K562 (cell line): ENCODE measurements around the gene POLL. TPM values are rescaled to one million over a fixed set of nuclear protein-coding genes. Genes with fewer than 3 reads are reported as not detected.

Source experiments
- BHLHE40 ChIP-seq: IDR thresholded peaks from 2 replicates; pipeline ENCODE4 v1.6.1; 2011; ENCODE audit warnings: low read length, improper control_type of control experiment
- FOXP1 ChIP-seq: sonication (generic); formaldehyde crosslinking; IDR thresholded peaks from 2 replicates; pipeline ENCODE4 v1.8.0; 2022; ENCODE audit warnings: mild to moderate bottlenecking, missing genetic modification reagents
- JUN ChIP-seq, 2 experiments: sonication (generic) in 1 of 2; formaldehyde crosslinking in 1 of 2; IDR thresholded peaks; 2 replicates each; pipeline versions ENCODE4 v1.6.1 to v1.8.0; 2012 to 2022; ENCODE audit warnings: borderline replicate concordance in 2 of 2, mild to moderate bottlenecking in 2 of 2, improper control_type of control experiment in 1 of 2, low read depth in 1 of 2, low read length in 1 of 2, missing genetic modification reagents in 1 of 2
- KDM2B ChIP-seq: fragments of 250-450 bp; sonication (Bioruptor Pico); IDR thresholded peaks from 2 replicates; pipeline ENCODE4 v1.8.0; 2021; ENCODE audit warnings: mild to moderate bottlenecking, moderate library complexity
- PML ChIP-seq: IDR thresholded peaks from 2 replicates; pipeline ENCODE4 v1.6.1; 2012; ENCODE audit warnings: low read length, inconsistent platforms
- POLR2B ChIP-seq: fragments of 450-650 bp; IDR thresholded peaks from 2 replicates; pipeline ENCODE4 v1.6.1; 2018; ENCODE audit warnings: low read depth; ENCODE audit not compliant: partially characterized antibody
- PTRF ChIP-seq: fragments of 450-650 bp; IDR thresholded peaks from 2 replicates; pipeline ENCODE4 v1.6.1; 2016; ENCODE audit warnings: mild to moderate bottlenecking, missing genetic modification characterization, missing compliant biosample characterization
- RBM17 ChIP-seq: fragments of 200-400 bp; formaldehyde crosslinking; IDR thresholded peaks from 2 replicates; pipeline ENCODE4 v1.6.1; 2017; ENCODE audit warnings: low read depth, mild to moderate bottlenecking, low read length, borderline replicate concordance
- SMARCC2 ChIP-seq: fragments of 450-650 bp; IDR thresholded peaks from 2 replicates; pipeline ENCODE4 v1.6.1; 2017; ENCODE audit warnings: antibody characterized with exemption, moderate library complexity, mild to moderate bottlenecking, low read depth
- SREBF1 ChIP-seq: fragments of 150-350 bp; IDR thresholded peaks from 2 replicates; pipeline ENCODE4 v1.6.1; 2014; ENCODE audit warnings: antibody characterized with exemption, low read depth, low read length, borderline replicate concordance
- TBL1XR1 ChIP-seq, 2 experiments: IDR thresholded peaks; 2 replicates each; pipeline ENCODE4 v1.6.1; 2012; ENCODE audit warnings: improper control_type of control experiment in 2 of 2, low read length in 2 of 2, mild to moderate bottlenecking in 1 of 2
- WHSC1 ChIP-seq: IDR thresholded peaks from one replicate; pipeline ENCODE4 v1.6.1; 2012; ENCODE audit warnings: low read length, control low read depth, inconsistent platforms
- ZKSCAN3 ChIP-seq: fragments of 250-450 bp; sonication (Bioruptor Pico); IDR thresholded peaks from 2 replicates; pipeline ENCODE4 v1.4.0; 2020
- ZNF282 ChIP-seq: sonication (generic); formaldehyde crosslinking; IDR thresholded peaks from 2 replicates; pipeline ENCODE4 v1.8.1; 2023; ENCODE audit warnings: missing genetic modification reagents
- polyA plus RNA-seq, 8 experiments: library from polyadenylated mRNA; depleted of rRNA in 4 of 8; stranded (reverse) in 5 of 8; unstranded in 3 of 8; fragments of >200 nt; fragmentation: Nextera tagmentation in 2 of 8; fragmentation: Illumina TruSeq in 1 of 8; extraction: Ambion mirVana in 2 of 8; extraction: Trizol in 1 of 8; gene quantifications; 2 replicates each; pipeline versions ENCODE4 v1.2.1 to v1.2.3, GENCODE V29; 2011 to 2014; ENCODE audit warnings: inconsistent platforms in 1 of 8, missing spikeins in 1 of 8
- total RNA-seq, 7 experiments: library from RNA; depleted of rRNA in 6 of 7; stranded (reverse); fragments of >200 nt in 6 of 7; fragmentation: Illumina TruSeq in 2 of 7; extraction: Trizol in 2 of 7; gene quantifications; 2 replicates each; pipeline versions ENCODE4 v1.2.1 to v1.2.3, GENCODE V29; 2011 to 2021; ENCODE audit warnings: low replicate concordance in 1 of 7
- TF ChIP-seq, protein P1 (sequence below), 3 experiments: fragments of 200-800 bp in 1 of 3; sonication (Bioruptor generic) in 1 of 3; sonication (generic) in 1 of 3; formaldehyde crosslinking in 1 of 3; IDR thresholded peaks; 2 replicates each; pipeline versions ENCODE4 v1.6.1 to v1.8.0; 2016 to 2022; ENCODE audit warnings: mild to moderate bottlenecking in 2 of 3, missing compliant biosample characterization in 2 of 3, missing genetic modification characterization in 2 of 3, missing genetic modification reagents in 1 of 3
- TF ChIP-seq, protein P2 (sequence below): fragments of 250-450 bp; sonication (Bioruptor Pico); IDR thresholded peaks from 2 replicates; pipeline ENCODE4 v1.5.0; 2020; ENCODE audit warnings: mild to moderate bottlenecking
- TF ChIP-seq, protein P3 (sequence below): fragments of 200-800 bp; sonication (Bioruptor generic); IDR thresholded peaks from 2 replicates; pipeline ENCODE4 v1.6.1; 2016; ENCODE audit warnings: missing genetic modification characterization, missing compliant biosample characterization
- TF ChIP-seq, protein P4 (sequence below): fragments of 450-650 bp; formaldehyde crosslinking; IDR thresholded peaks from 2 replicates; pipeline ENCODE4 v1.4.0; 2020; ENCODE audit warnings: mild to moderate bottlenecking, mixed read lengths

POLL gene
- total and polyA plus RNA-seq, 9 of the 15 experiments (the other 6 are each of a cell fraction or from before 2014, with no cell fraction given), result 1.2 to 18.7 (median 10.9) TPM

DNA sequence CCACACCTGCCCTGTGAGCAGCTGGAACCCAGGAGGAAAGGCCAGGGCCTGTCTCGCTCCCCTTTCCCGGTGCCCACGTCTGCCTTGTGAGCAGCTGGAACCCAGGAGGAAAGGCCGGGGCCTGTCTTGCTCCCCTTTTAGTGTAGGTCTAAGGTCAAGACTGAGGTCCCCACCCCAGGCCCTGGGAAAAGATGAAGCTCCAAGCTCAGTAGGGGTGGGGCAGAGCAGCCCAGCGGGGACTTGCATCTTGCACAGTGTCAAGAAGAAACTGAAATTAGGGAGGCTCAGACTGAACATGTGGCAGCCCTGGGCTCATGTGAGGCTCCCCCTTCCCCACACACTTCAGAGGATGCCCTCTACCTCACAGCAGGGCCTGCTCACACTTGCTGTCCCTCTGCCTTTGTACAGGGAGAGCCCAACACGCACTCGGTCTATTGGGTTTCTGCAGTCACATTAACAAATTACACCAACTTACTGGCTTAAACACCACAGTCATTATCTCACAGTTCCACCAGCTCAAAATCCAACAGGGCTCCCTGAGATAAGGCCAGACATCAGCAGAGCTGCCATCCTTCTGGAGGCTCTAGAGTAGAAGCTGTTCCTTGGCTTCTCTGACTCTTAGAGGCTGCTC lies 12.4 kb downstream of the POLL start (continued):
- TF ChIP-seq, protein P1, sequence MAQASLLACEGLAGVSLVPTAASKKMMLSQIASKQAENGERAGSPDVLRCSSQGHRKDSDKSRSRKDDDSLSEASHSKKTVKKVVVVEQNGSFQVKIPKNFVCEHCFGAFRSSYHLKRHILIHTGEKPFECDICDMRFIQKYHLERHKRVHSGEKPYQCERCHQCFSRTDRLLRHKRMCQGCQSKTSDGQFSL (CRISPR knock-in tag; IDR thresholded peaks at IDR 0.05), result no peak
- TF ChIP-seq, protein P1 (tag; IDR thresholded peaks at IDR 0.05), result no peak
- no peak for TF ChIP-seq ZKSCAN3 (CRISPR knock-in tag)
- peak; percentile 93 for TF ChIP-seq PML
- TF ChIP-seq BHLHE40, result no peak
- no peak for TF ChIP-seq KDM2B (CRISPR knock-in tag)
- TF ChIP-seq RBM17, result no peak
- TF ChIP-seq FOXP1 (CRISPR knock-in tag), result no peak
- TF ChIP-seq, protein P2, sequence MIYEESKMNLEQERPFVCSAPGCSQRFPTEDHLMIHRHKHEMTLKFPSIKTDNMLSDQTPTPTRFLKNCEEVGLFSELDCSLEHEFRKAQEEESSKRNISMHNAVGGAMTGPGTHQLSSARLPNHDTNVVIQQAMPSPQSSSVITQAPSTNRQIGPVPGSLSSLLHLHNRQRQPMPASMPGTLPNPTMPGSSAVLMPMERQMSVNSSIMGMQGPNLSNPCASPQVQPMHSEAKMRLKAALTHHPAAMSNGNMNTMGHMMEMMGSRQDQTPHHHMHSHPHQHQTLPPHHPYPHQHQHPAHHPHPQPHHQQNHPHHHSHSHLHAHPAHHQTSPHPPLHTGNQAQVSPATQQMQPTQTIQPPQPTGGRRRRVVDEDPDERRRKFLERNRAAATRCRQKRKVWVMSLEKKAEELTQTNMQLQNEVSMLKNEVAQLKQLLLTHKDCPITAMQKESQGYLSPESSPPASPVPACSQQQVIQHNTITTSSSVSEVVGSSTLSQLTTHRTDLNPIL, result no peak
- TF ChIP-seq POLR2B, result no peak
- no peak for TF ChIP-seq WHSC1
- TF ChIP-seq, protein P3, sequence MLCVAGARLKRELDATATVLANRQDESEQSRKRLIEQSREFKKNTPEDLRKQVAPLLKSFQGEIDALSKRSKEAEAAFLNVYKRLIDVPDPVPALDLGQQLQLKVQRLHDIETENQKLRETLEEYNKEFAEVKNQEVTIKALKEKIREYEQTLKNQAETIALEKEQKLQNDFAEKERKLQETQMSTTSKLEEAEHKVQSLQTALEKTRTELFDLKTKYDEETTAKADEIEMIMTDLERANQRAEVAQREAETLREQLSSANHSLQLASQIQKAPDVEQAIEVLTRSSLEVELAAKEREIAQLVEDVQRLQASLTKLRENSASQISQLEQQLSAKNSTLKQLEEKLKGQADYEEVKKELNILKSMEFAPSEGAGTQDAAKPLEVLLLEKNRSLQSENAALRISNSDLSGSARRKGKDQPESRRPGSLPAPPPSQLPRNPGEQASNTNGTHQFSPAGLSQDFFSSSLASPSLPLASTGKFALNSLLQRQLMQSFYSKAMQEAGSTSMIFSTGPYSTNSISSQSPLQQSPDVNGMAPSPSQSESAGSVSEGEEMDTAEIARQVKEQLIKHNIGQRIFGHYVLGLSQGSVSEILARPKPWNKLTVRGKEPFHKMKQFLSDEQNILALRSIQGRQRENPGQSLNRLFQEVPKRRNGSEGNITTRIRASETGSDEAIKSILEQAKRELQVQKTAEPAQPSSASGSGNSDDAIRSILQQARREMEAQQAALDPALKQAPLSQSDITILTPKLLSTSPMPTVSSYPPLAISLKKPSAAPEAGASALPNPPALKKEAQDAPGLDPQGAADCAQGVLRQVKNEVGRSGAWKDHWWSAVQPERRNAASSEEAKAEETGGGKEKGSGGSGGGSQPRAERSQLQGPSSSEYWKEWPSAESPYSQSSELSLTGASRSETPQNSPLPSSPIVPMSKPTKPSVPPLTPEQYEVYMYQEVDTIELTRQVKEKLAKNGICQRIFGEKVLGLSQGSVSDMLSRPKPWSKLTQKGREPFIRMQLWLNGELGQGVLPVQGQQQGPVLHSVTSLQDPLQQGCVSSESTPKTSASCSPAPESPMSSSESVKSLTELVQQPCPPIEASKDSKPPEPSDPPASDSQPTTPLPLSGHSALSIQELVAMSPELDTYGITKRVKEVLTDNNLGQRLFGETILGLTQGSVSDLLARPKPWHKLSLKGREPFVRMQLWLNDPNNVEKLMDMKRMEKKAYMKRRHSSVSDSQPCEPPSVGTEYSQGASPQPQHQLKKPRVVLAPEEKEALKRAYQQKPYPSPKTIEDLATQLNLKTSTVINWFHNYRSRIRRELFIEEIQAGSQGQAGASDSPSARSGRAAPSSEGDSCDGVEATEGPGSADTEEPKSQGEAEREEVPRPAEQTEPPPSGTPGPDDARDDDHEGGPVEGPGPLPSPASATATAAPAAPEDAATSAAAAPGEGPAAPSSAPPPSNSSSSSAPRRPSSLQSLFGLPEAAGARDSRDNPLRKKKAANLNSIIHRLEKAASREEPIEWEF (CRISPR knock-in tag), result no peak
- peak; percentile 69 for TF ChIP-seq SMARCC2
- TF ChIP-seq JUN (IDR thresholded peaks at IDR 0.05; ENCODE audit: borderline replicate concordance, low read depth, low read length), result 0 out of 2 replicates have a peak, but pooled peaks have one; percentile 27
- TF ChIP-seq JUN (CRISPR knock-in tag; IDR thresholded peaks at IDR 0.05; ENCODE audit: borderline replicate concordance), result no peak
- TF ChIP-seq SREBF1, result no peak
- TF ChIP-seq ZNF282 (CRISPR knock-in tag), result no peak
- TF ChIP-seq TBL1XR1 (IDR thresholded peaks at IDR 0.05; ENCODE audit: low read length in 2 of 2), result peak in 1 of 2 experiments; percentile 52; a peak in 1 of 4 replicates
- TF ChIP-seq, protein P4, sequence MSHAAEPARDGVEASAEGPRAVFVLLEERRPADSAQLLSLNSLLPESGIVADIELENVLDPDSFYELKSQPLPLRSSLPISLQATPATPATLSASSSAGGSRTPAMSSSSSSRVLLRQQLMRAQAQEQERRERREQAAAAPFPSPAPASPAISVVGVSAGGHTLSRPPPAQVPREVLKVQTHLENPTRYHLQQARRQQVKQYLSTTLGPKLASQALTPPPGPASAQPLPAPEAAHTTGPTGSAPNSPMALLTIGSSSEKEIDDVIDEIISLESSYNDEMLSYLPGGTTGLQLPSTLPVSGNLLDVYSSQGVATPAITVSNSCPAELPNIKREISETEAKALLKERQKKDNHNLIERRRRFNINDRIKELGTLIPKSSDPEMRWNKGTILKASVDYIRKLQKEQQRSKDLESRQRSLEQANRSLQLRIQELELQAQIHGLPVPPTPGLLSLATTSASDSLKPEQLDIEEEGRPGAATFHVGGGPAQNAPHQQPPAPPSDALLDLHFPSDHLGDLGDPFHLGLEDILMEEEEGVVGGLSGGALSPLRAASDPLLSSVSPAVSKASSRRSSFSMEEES, result no peak
- TF ChIP-seq PTRF (tag), result no peak
